Measurements from ENCODE around the gene VSTM2B. TPM values are rescaled to one million over a fixed set of nuclear protein-coding genes. Genes with fewer than 3 reads are reported as not detected.

Gene VSTM2B
- total RNA-seq, 1 experiment from 2014 or later: not detected

- no peak for DNase-seq (ENCODE audit: low read depth)
Observed at GRCh38 chr19:29515706-29516357, 10.0 kb upstream of the VSTM2B start.

- DNase-seq (ENCODE audit: low read depth): no peak
Observed at GRCh38 chr19:29516358-29516725, 9.5 kb upstream of the VSTM2B start.

GRCh38 chr19:29516821-29517395 lies 8.9 kb upstream of the VSTM2B start:
- no peak for DNase-seq (ENCODE audit: low read depth)

- DNase-seq (ENCODE audit: low read depth): no peak
Observed at GRCh38 chr19:29517412-29517811, 8.4 kb upstream of the VSTM2B start.

- DNase-seq (ENCODE audit: low read depth): no peak
Observed at GRCh38 chr19:29517946-29518345, 7.8 kb upstream of the VSTM2B start.

- DNase-seq (ENCODE audit: low read depth): no peak
Observed at GRCh38 chr19:29519146-29519545, 6.6 kb upstream of the VSTM2B start.

GRCh38 chr19:29519931-29520330 lies 5.9 kb upstream of the VSTM2B start:
- DNase-seq (ENCODE audit: low read depth): no peak

GRCh38 chr19:29520390-29520789 lies 5.4 kb upstream of the VSTM2B start:
- DNase-seq (ENCODE audit: low read depth): no peak

GRCh38 chr19:29521291-29522075 lies 4.3 kb upstream of the VSTM2B start:
- DNase-seq (ENCODE audit: low read depth): no peak

GRCh38 chr19:29523568-29523967 lies 2.2 kb upstream of the VSTM2B start:
- no peak for DNase-seq (ENCODE audit: low read depth)

- DNase-seq (ENCODE audit: low read depth): no peak
Observed at GRCh38 chr19:29524201-29524911, 1.4 kb upstream of the VSTM2B start.

GRCh38 chr19:29524912-29525831 lies 622 bp upstream of the VSTM2B start:
- DNase-seq (ENCODE audit: low read depth): no peak

- no peak for DNase-seq (ENCODE audit: low read depth)
Observed at GRCh38 chr19:29526730-29527499, 1.1 kb downstream of the VSTM2B start.

GRCh38 chr19:29527500-29528328 lies 1.9 kb downstream of the VSTM2B start:
- DNase-seq (ENCODE audit: low read depth): no peak

- DNase-seq (ENCODE audit: low read depth): peak; percentile 63
Observed at GRCh38 chr19:29528350-29528945, 2.7 kb downstream of the VSTM2B start.

- DNase-seq (ENCODE audit: low read depth): no peak
Observed at GRCh38 chr19:29528946-29529645, 3.3 kb downstream of the VSTM2B start.

GRCh38 chr19:29529646-29530539 lies 4.1 kb downstream of the VSTM2B start:
- DNase-seq (ENCODE audit: low read depth): no peak

Measured in LHCN-M2 (cell line).